Left forelimb (tissue), 1 donor: ENCODE results near the gene PTPRQ.
"Not testable (repeated sequence)": the region's sequence is repeated elsewhere in the genome, so short reads cannot be mapped to it uniquely, and the experiment has no call there.

Experiments used
- DNase-seq: peaks from one replicate; pipeline ENCODE4 v3.0.0-alpha.2; 2018; ENCODE audit warnings: low spot score

PTPRQ gene

GRCh38 chr12:80636832-80637231 is 192.8 kb downstream of the PTPRQ start:
- no peak for DNase-seq

- no peak for DNase-seq
Observed at GRCh38 chr12:80641936-80642335, 197.9 kb downstream of the PTPRQ start.

- DNase-seq, result no peak
Observed at GRCh38 chr12:80643961-80644360, 199.9 kb downstream of the PTPRQ start.

GRCh38 chr12:80648881-80649280 is 204.8 kb downstream of the PTPRQ start:
- DNase-seq, result no peak

GRCh38 chr12:80655751-80656150 is 211.7 kb downstream of the PTPRQ start:
- no peak for DNase-seq

- DNase-seq, result no peak
Observed at GRCh38 chr12:80659512-80660063, 215.6 kb downstream of the PTPRQ start.

GRCh38 chr12:80662586-80662985 is 218.6 kb downstream of the PTPRQ start:
- DNase-seq, result no peak

- DNase-seq, result no peak
Observed at GRCh38 chr12:80670214-80670613, 226.2 kb downstream of the PTPRQ start.

- not testable (repeated sequence) for DNase-seq
Observed at GRCh38 chr12:80676042-80676636, 232.1 kb downstream of the PTPRQ start.

- no peak for DNase-seq
Observed at GRCh38 chr12:80676856-80677255, 232.8 kb downstream of the PTPRQ start.

GRCh38 chr12:80677994-80678393 is 234.0 kb downstream of the PTPRQ start:
- no peak for DNase-seq

- DNase-seq, result no peak
Observed at GRCh38 chr12:80679346-80680131, 235.5 kb downstream of the PTPRQ start.

- no peak for DNase-seq
Observed at GRCh38 chr12:80681287-80681686, 237.3 kb downstream of the PTPRQ start.

- no peak for DNase-seq
Observed at GRCh38 chr12:80681786-80682185, 237.8 kb downstream of the PTPRQ start.

GRCh38 chr12:80684077-80684495 is 240.1 kb downstream of the PTPRQ start:
- DNase-seq, result no peak

- DNase-seq, result no peak
Observed at GRCh38 chr12:80690090-80690489, 246.1 kb downstream of the PTPRQ start.

GRCh38 chr12:80690513-80690912 is 246.5 kb downstream of the PTPRQ start:
- DNase-seq, result no peak

- no peak for DNase-seq
Observed at GRCh38 chr12:80692114-80692513, 248.1 kb downstream of the PTPRQ start.

GRCh38 chr12:80697270-80697887 is 253.3 kb downstream of the PTPRQ start:
- no peak for DNase-seq

GRCh38 chr12:80698256-80698655 is 254.2 kb downstream of the PTPRQ start:
- no peak for DNase-seq

- DNase-seq, result no peak
Observed at GRCh38 chr12:80698847-80699542, 255.0 kb downstream of the PTPRQ start.

- no peak for DNase-seq
Observed at GRCh38 chr12:80700327-80700726, 256.3 kb downstream of the PTPRQ start.
